Adrenal gland (tissue), 5 donors: Measurements from ENCODE around the gene B9D1.

Experiments used
- CTCF ChIP-seq, 6 experiments: fragments of 450-650 bp in 4 of 6; fragments of 200-600 bp in 2 of 6; sonication (generic) in 1 of 6; IDR thresholded peaks; 1 replicate in 5 of 6; 2 replicates in 1 of 6; pipeline versions ENCODE4 v1.5.1 to v1.8.0; 2016 to 2021; ENCODE audit warnings: antibody characterized with exemption in 6 of 6, mild to moderate bottlenecking in 2 of 6, moderate library complexity in 1 of 6
- POLR2A ChIP-seq, 2 donors: fragments of 450-650 bp; IDR thresholded peaks; one replicate each; pipeline ENCODE4 v1.6.1; 2017; ENCODE audit warnings: antibody characterized with exemption in 2 of 2, mild to moderate bottlenecking in 2 of 2, moderate library complexity in 1 of 2
- donor health status: DM: no; HTN: no; CAD: no.

DNA sequence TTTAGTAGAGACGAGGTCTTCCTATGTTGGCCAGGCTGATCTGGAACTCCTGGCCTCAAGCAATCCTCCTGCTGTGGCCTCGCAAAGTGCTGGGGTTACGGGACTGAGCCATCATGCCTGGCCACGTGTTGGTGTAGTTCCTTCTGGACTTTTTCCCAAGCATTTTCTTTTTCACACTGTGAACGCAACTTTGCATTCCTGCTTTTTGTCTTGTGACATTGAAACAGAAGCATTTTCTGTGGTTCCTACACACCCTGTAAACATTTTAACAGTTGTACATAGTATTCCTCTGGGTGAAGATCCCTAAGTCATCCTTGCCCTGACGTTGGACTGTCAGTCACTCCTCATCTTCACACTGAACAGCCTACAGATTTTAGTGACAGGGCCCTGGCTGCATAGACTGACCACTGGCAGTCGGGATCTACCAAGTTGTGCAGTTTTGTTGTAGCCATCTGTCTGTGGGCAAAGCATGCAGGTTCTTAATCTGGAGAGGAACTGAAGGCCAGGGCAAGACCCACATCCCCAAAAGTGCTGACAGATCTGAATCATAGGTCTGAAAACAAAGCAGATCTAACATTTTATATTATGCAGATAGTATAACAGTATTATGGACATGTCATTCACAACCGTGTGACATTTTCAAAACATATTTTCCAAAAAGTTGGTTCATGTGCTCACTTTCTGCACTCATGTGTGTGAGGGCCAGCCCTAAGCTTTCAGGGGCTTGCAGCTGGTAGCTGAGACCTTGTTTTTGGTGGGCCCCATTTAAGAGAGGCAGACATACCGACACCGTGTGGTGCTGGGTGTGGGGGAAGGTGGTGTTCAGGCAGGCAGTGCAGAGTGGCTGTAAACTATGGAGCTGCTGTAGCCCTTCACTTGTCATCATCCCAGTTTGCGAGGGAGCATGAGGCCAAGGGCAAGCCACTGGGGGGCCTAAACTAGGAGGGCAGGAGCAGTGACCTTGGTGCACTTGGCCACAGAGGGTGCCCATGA, 65.4 kb downstream of the B9D1 start:
- TF ChIP-seq POLR2A (IDR thresholded peaks at IDR 0.05) (no peak), CTCF (IDR thresholded peaks at IDR 0.05) (no peak)
